Pancreas (tissue), 10 donors: ENCODE data around the gene TMA7. TPM values are rescaled to one million over a fixed set of nuclear protein-coding genes. Genes with fewer than 3 reads are reported as not detected.
A peak's percentile ranks its signal among the peaks of the same experiment; 100 is the strongest.

ENCODE experiments used
- ATAC-seq, 4 donors: fragments of 200-7000 bp; cut with Tn5 transposase; one replicate each; pipeline versions ENCODE4 v1.8.0 to v1.9.1; 2020; ENCODE audit warnings: mild to moderate bottlenecking in 4 of 4, moderate library complexity in 4 of 4
- DNase-seq, 6 donors: peaks; one replicate each; pipeline ENCODE4 v3.0.0-alpha.2; 2020
- FAIRE-seq: peaks from 2 replicates; lab custom pipeline; 2012; peaks lifted over from hg19 to GRCh38; lab: Jason Lieb, UNC
- H3K27ac ChIP-seq, 4 donors: fragments of 200-600 bp; sonication (generic); 1 replicate in 3 of 4; 2 replicates in 1 of 4; pipeline versions ENCODE4 v1.5.0 to v1.8.0; 2020
- H3K27me3 ChIP-seq, 4 donors: fragments of 200-600 bp; one replicate each; pipeline ENCODE4 v1.8.0; 2021
- H3K36me3 ChIP-seq, 3 donors: fragments of 200-600 bp; sonication (generic) in 1 of 3; one replicate each; pipeline versions ENCODE4 v1.5.0 to v1.8.0; 2020 to 2021
- H3K4me1 ChIP-seq, 3 donors: fragments of 200-600 bp; one replicate each; pipeline ENCODE4 v1.8.0; 2021
- H3K4me3 ChIP-seq, 4 donors: fragments of 200-600 bp; sonication (generic) in 2 of 4; one replicate each; pipeline versions ENCODE4 v1.5.0 to v1.8.0; 2020 to 2021
- H3K9me3 ChIP-seq, 4 donors: fragments of 200-600 bp; one replicate each; pipeline ENCODE4 v1.8.0; 2021
- CTCF ChIP-seq, 4 donors: fragments of 200-600 bp; sonication (generic) in 3 of 4; IDR thresholded peaks; one replicate each; pipeline versions ENCODE4 v1.5.0 to v1.8.0; 2021; ENCODE audit warnings: antibody characterized with exemption in 4 of 4
- WGBS, 2 donors: extraction: QIAGEN DNeasy Blood & Tissue Kit; methylation state at CpG; one replicate each; pipeline ENCODE4 v1.1.7; 2013; 5-methylcytosine and 5-hydroxymethylcytosine counted together
- intact Hi-C, 3 donors: fragments of 100-400 bp; cut with DNase I; formaldehyde crosslinking; loops; one replicate each; pipeline versions ENCODE4 v1.11.1 to v1.14.2; 2022
- polyA plus RNA-seq, 2 donors: library from polyadenylated mRNA; stranded (reverse); fragments of 200-250 nt; gene quantifications; one replicate each; pipeline ENCODE4 v1.2.3, GENCODE V29; 2013
- total RNA-seq, 6 donors: library from RNA; stranded (reverse); fragmentation: NEBNext Ultra II Directional in 4 of 6; extraction: Animal tissue kit (Norgen Biotek cat#: 25700) in 4 of 6; gene quantifications; one replicate each; pipeline versions ENCODE4 v1.2.1 to v1.2.4, GENCODE V29; 2021 to 2023
- donor health status: healthy with polysubstance abuse.
- donor health status: DM: no; HTN: no; CAD: no; lungs with moderate emphysema.
- donor health status: DM: no; HTN: no; CAD: no.
- donor health status: control.
- donor health status: control.
- donor health status: Bipolar disorder and iron deficiency.
- donor health status: DM: yes; HTN: yes; CAD: no.
- donor health status: DM: no; HTN: no; CAD: no.
- donor health status: DM: no; HTN: no; CAD: no.
- donor health status: DM: yes; HTN: yes; CAD: no.

TMA7 gene
- total and polyA plus RNA-seq, 8 donors: 59.0 to 320 (median 72.5) TPM

- DNase-seq: peak in 4 of 6 donors; percentile 10 to 34 (median 22)
Measured at GRCh38 chr3:48411606-48412374, 28.3 kb upstream of the TMA7 start.

GRCh38 chr3:48412375-48413001 lies 27.6 kb upstream of the TMA7 start:
- DNase-seq (peak in 3 of 6 donors; percentile 18 to 49 (median 46)), ATAC-seq (no peak), FAIRE-seq (no peak)
- H3K9me3 ChIP-seq: no peaks in the 10 kb centered on the region
- intact Hi-C loops: no loop called here
- no peaks in the 10 kb centered on the region for H3K4me1 ChIP-seq
- 90 to 91% methylated on average over 19 of the region's 19 CpGs for WGBS, 2 donors
- H3K4me3 ChIP-seq: no peak overlapping the region
- H3K27ac ChIP-seq: no peak overlapping the region
- no peaks in the 10 kb centered on the region for H3K27me3 ChIP-seq
- no peak for TF ChIP-seq CTCF (IDR thresholded peaks at IDR 0.05)
- H3K36me3 ChIP-seq: peaks cover 0 to 84% (median 27%) of the 10 kb centered on the region in 3 donors

More at GRCh38 chr3:48411606-48412374, 28.3 kb upstream of the TMA7 start:
- no peaks in the 10 kb centered on the region for H3K4me1 ChIP-seq
- H3K4me3 ChIP-seq: no peak overlapping the region
- no peak for TF ChIP-seq CTCF (IDR thresholded peaks at IDR 0.05)
- 93% methylated on average over 11 of the region's 11 CpGs for WGBS, 2 donors
- ATAC-seq: no peak
- intact Hi-C loops: no loop called here
- no peak overlapping the region for H3K27ac ChIP-seq
- H3K36me3 ChIP-seq: peaks cover 0 to 80% (median 22%) of the 10 kb centered on the region in 3 donors
- H3K9me3 ChIP-seq: no peaks in the 10 kb centered on the region
- no peaks in the 10 kb centered on the region for H3K27me3 ChIP-seq
- no peak for FAIRE-seq

GRCh38 chr3:48413086-48413485 lies 27.0 kb upstream of the TMA7 start:
- 91 to 92% methylated on average over 8 of the region's 8 CpGs for WGBS, 2 donors
- Histone ChIP-seq H3K4me3 (no peak overlapping the region), H3K4me1 (no peaks in the 10 kb centered on the region), H3K36me3 (peaks cover 0 to 86% (median 33%) of the 10 kb centered on the region in 3 donors), H3K27ac (no peak overlapping the region), H3K9me3 (no peaks in the 10 kb centered on the region), H3K27me3 (no peaks in the 10 kb centered on the region)
- intact Hi-C loops: no loop called here
- no peak for TF ChIP-seq CTCF (IDR thresholded peaks at IDR 0.05)
- ATAC-seq (no peak), DNase-seq (peak in 2 of 6 donors; percentile 41 to 50), FAIRE-seq (no peak)

- Histone ChIP-seq H3K4me3 (no peak overlapping the region), H3K27me3 (no peaks in the 10 kb centered on the region), H3K27ac (no peak overlapping the region), H3K4me1 (no peaks in the 10 kb centered on the region), H3K36me3 (peaks cover 0 to 87% (median 35%) of the 10 kb centered on the region in 3 donors), H3K9me3 (no peaks in the 10 kb centered on the region)
- 88 to 89% methylated on average over 14 of the region's 14 CpGs for WGBS, 2 donors
- intact Hi-C loops: no loop called here
- ATAC-seq (no peak), FAIRE-seq (no peak), DNase-seq (peak in 3 of 6 donors; percentile 16 to 69 (median 45))
- no peak for TF ChIP-seq CTCF (IDR thresholded peaks at IDR 0.05)
Measured at GRCh38 chr3:48413611-48414010, 26.4 kb upstream of the TMA7 start.
